DMS53 treated with DMSO at 0.1 percent for 48 hours (cell line): Measurements from ENCODE around the gene ZNF627.
A peak's percentile ranks its signal among the peaks of the same experiment; 100 is the strongest.
"Not testable (repeated sequence)": the region's sequence is repeated elsewhere in the genome, so short reads cannot be mapped to it uniquely, and the experiment has no call there.

Source experiments
- DNase-seq: peaks from one replicate; lab custom pipeline; 2025; ENCODE audit not compliant: unreplicated experiment; lab: John Stamatoyannopoulos, UW

ZNF627 gene

GRCh38 chr19:11597202-11598102 lies at the start of gene ZNF627:
Gene ZNF627, plus strand, starts transcription at chr19:11597483. Its CDS starts 145 bp downstream, at chr19:11597628.
- DNase-seq = peak; percentile 95

- no peak for DNase-seq
Measured at GRCh38 chr19:11547929-11548700, 49.2 kb upstream of the ZNF627 start.

- DNase-seq = no peak
Measured at GRCh38 chr19:11549386-11549953, 47.8 kb upstream of the ZNF627 start.

- no peak for DNase-seq
Measured at GRCh38 chr19:11550265-11550664, 47.0 kb upstream of the ZNF627 start.

GRCh38 chr19:11551603-11552235 lies 45.6 kb upstream of the ZNF627 start:
- no peak for DNase-seq

GRCh38 chr19:11552666-11553372 lies 44.5 kb upstream of the ZNF627 start:
- DNase-seq = no peak

GRCh38 chr19:11554160-11554559 lies 43.1 kb upstream of the ZNF627 start:
- DNase-seq = no peak

- no peak for DNase-seq
Measured at GRCh38 chr19:11555246-11555645, 42.0 kb upstream of the ZNF627 start.

- no peak for DNase-seq
Measured at GRCh38 chr19:11556634-11557420, 40.5 kb upstream of the ZNF627 start.

- DNase-seq = peak; percentile 90
Measured at GRCh38 chr19:11558881-11559828, 38.1 kb upstream of the ZNF627 start, which contains the start of gene ELOF1. Gene ELOF1, minus strand, starts transcription at chr19:11559230. Its CDS starts 4,883 bp downstream, at chr19:11554347.

GRCh38 chr19:11560404-11561051 lies 36.8 kb upstream of the ZNF627 start:
- DNase-seq = no peak

GRCh38 chr19:11563532-11563931 lies 33.8 kb upstream of the ZNF627 start:
- DNase-seq = no peak

- not testable (repeated sequence) for DNase-seq
Measured at GRCh38 chr19:11564082-11564807, 33.0 kb upstream of the ZNF627 start.

- not testable (repeated sequence) for DNase-seq
Measured at GRCh38 chr19:11565649-11565980, 31.7 kb upstream of the ZNF627 start.

GRCh38 chr19:11566164-11566563 lies 31.1 kb upstream of the ZNF627 start:
- no peak for DNase-seq

GRCh38 chr19:11570039-11570462 lies 27.2 kb upstream of the ZNF627 start:
- DNase-seq = no peak

GRCh38 chr19:11573354-11573753 lies 23.9 kb upstream of the ZNF627 start:
- not testable (repeated sequence) for DNase-seq
